PFSK-1 (cell line): ENCODE measurements around the gene MTG2.

Experiments
- SIN3A ChIP-seq: IDR thresholded peaks from 2 replicates; pipeline ENCODE4 v1.6.1; 2012; ENCODE audit warnings: mild to moderate bottlenecking, low read length, moderate library complexity, borderline replicate concordance; ENCODE audit not compliant: insufficient read depth
- TAF1 ChIP-seq: IDR thresholded peaks from 2 replicates; pipeline ENCODE4 v1.6.1; 2012; ENCODE audit warnings: low read length, control low read depth, borderline replicate concordance; ENCODE audit not compliant: insufficient read depth

DNA sequence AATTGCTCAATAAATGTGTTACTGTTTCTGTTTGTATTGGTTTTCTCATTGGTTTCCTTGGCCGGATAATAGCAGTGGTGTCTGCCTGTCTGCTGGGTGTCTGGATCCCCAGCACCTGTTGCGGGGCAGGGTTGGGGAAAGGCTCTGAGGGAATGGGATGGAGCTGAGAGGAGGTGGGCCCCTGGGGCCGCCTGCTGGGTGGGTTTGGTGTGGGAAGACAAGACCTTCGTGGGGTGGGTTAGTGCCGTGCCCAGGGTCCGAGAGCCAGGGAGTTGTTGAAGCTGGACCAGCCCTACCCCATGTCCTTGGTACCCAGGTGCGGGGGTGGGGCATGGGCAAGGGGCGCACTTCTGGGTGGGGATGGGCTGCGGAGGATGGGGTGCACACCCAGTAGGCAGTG lies 35.3 kb upstream of the MTG2 start:
- TF ChIP-seq TAF1 = no peak
- TF ChIP-seq SIN3A = no peak
